GM19452 (cell line): Measurements from ENCODE around the gene SLC17A4.

Experiments
- ATAC-seq: cut with Tn5 transposase; IDR thresholded peaks from one replicate; pipeline ENCODE4 v1.9.1; 2021; ENCODE audit not compliant: unreplicated experiment

SLC17A4 gene

DNA sequence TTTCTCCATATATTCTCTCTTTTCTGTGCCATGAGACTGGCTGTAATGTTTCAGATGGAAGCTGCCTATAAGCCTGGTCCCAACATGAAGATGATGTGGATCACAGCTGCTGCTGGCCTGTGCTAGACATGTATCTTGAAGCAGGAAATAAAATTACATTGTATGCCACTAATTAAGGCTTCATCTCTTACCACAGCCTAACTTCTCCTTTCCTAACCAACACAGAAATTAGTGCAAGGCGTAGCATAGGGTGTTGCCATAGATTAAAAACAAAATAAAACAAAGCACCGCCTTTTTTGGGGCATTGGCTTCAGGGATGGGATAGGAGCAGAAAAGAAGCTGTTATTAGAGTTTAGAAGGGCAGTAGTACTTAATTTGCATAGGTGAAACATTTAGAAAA lies 4.7 kb upstream of the SLC17A4 start:
- no peak for ATAC-seq

DNA sequence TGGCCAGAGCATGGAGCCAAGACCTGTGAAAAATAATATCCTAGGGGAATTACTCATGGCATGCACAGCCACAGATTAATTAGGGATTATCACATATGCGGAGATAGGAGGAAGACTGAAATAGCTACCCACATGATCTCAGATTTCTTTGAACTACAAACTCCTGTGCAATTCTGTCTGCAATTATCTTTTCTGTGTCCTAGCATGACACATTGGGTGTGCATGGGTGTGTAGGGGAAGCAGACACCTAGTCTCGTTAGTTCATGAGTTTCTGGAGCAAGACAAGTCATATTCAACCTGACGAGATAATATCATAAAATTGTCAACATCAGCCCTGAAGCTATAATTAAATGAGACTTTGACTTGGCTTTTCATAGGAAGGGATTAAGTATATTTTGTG lies 3.6 kb upstream of the SLC17A4 start:
- no peak for ATAC-seq

DNA sequence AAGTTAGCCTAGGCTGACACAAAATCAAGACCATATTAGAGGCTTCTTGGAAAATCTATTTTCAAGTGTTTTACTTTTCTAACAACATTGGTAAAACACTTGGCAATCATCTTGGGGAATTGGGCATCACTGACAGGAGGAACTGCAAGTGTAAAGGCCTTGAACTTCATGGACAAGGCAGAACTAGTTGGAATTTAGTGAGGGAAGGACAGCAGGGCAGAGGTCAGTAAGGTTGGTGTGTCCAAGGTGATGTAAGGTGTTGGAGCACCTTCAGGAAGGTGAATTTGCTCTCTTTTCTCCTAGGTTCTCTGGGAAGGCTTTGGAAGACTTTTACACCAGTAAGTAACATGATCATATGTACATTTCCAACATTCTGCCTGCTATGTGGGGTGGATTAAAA lies 1.5 kb upstream of the SLC17A4 start:
- ATAC-seq, result no peak

DNA sequence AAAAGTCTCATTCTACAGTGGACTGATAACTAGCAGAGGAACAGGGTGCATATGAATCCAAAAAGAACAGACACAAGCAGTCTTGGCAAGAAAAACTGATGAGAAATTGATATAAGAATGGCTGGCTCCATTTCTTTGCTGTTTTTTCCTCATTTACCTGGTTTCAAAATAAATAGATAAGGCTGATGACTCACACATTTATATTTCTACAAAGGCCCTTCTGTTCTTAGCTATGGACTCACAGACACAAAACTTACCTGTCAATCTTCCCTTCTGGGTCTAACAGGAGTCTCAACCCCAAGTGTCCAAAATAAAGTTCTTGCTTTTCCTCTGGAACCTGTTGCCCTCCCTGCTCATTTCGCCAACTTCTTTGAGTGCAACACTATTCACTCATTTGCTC lies 941 bp downstream of the SLC17A4 start:
- ATAC-seq, result no peak

DNA sequence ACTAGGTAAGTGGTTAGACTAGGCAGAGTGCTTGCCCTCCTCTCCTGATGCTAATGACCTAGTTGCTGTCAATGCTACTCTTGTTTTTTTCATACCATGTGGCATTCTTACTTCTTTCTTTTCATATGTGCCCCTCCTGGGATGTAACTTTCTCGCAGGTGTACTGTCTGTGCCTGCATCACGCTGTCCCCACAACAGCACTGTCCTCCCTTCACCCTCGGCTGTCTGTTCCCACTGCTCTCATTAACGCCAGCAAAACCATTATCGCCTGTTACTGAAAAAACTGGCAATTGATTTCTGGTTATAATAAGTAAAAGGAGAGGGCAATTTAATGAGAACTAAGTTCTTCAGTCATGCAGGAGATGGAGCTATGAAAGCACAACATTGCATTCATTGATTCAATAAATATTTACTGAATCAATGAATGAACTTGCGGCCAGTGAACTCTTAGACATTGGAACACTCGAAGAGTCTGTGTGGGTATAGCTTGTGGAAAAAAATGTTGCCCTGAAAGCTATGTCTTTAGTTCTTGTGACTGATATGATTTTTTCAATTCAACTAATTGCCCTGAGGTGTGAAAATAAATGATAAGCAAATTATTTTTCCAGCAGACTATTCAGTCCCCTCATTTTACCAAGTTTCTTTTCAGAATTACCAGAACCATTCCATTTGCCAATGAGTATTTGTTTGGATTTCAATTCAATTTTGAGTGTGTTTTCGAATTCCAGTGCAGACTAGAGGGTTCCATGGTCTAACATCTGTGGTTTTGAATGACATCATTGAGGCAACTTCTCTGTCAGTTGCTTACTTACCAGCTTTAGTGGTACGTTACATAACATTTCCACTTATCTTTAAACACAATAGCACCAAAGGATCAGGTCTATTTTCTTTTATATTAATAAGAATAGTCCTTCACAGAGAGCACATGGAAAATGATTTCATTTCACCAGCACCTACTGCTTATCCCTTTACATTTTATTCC lies 2.1 kb downstream of the SLC17A4 start:
- ATAC-seq, result no peak

DNA sequence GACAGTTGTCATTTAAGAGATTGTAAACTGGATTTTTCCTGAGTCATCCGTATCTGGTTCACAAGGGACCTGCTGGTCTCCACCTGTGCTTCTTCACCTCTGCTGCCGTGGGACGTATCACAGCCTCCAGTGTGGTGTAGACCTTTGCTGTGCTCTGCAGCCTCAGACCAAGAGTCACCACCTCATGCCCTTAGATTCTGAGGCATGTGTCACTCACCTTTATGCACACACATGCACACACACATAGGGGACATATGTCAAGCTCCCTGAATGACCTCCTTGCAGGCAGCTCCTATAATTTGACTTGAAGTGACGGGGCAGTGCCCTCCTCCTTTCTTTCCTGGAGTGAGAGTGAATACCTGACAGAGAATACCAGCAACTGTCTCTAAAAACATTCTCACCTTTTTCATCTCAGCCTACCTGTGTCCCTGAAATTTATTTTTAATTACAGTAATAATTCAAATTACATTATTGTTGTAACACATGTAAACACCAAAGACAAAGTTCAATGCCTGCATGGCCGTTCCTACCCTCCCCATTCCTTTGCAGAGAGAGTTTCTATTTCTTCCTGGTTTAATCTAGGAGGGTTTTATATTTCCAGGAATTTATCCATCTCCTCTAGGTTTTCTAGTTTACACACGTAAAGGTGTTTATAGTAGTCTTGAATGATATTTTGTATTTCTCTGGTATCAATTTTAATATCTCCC lies 3.5 kb downstream of the SLC17A4 start:
- ATAC-seq, result no peak

DNA sequence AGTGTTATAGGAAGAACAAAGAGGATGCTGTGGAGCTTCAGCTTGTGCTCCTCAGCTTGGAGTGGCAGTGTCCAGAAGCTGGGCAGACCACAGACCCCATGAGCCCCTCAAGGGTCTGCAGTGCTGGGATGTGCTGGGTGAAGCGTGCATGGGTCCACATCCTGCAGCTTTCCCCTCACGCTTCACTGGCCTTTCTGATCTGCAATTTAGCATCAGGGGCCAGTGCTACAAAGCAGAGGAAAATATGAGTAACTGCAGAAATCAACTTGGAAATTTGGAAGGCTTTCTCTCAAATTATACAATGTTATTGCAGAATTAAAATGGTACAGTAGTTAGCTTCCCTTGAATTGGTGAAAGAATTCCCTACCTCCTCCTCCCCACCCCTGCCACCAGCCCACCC lies 10.1 kb downstream of the SLC17A4 start:
- ATAC-seq, result no peak

DNA sequence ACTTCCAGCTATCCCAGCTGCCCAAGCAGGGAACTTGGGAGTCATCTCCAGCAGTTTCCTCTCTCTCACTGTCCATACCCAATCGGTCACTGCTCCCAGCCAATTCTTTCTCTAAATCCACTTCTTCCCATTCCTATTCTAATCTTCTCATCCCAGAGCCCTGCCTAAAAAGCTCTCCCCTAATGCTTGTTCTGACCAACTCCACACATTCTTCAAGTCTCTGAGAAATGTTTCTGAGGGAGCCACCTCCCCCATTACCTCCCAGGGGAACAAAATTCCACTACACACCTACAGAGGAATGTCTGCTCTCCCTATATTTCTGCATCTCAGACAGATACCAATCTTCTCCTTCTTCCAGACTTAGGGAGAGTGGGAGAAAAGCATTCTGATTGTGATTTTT lies 14.0 kb downstream of the SLC17A4 start:
- ATAC-seq, result no peak

DNA sequence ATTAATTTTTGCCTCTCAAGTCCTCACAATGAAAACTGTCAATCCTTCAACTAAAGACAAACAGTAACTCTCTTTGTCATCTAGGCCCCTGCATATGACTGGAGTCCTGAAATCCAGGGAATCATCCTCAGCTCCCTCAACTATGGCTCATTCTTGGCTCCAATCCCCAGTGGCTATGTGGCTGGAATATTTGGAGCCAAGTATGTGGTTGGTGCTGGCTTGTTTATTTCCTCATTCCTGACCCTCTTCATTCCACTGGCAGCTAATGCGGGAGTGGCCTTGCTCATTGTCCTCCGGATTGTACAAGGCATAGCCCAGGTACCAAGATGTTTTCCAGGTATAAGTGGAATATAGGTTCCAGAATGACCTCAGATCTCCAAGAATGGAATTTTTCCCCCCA lies 15.4 kb downstream of the SLC17A4 start:
- no peak for ATAC-seq

DNA sequence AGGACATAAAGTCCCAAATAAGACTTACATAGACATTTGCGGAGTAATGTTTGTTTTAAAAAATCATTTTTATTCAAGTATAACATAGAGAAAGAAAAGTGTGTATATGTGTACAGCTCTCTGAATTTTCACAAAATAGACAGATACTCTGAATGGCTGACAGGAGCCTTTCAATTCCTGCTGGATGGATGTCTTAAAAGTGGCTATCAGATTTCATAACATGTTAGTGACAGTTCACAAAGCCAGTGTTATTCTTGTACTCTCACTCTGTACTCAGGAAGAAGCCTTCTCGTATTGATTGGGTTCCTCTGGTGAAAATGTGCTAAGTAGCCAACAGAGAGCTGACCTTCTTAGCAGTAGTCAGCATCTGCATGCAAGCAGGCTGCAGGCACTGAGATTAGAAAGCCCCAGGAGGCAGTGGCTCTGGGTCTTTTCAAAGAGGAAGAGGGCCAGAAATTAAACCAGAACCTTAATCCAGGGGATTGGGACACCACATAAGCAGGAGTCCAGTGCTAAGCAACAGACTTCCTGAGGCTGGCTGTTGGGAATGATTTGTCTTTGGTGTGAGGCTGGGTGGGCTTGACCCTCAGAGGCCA lies 19.7 kb downstream of the SLC17A4 start:
- ATAC-seq, result no peak

DNA sequence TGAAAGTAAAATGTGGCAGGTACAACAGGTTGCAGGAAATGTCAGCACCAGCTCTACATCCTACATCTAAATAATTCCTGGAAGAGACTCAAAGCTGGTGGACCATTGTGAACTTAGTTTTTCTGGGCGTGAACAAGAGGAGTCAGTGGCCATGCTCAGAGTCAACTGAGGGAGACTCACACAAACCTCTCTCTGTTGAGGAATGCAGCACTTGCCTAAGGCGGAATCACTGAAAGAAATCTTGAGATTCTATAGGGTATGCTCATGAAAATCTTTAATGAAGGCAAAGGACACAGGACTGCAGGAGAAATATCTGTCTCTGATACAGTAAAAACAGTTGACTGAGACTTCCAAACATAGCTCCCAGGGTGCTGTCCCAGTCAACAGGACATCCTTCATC lies 22.5 kb downstream of the SLC17A4 start:
- ATAC-seq, result no peak

DNA sequence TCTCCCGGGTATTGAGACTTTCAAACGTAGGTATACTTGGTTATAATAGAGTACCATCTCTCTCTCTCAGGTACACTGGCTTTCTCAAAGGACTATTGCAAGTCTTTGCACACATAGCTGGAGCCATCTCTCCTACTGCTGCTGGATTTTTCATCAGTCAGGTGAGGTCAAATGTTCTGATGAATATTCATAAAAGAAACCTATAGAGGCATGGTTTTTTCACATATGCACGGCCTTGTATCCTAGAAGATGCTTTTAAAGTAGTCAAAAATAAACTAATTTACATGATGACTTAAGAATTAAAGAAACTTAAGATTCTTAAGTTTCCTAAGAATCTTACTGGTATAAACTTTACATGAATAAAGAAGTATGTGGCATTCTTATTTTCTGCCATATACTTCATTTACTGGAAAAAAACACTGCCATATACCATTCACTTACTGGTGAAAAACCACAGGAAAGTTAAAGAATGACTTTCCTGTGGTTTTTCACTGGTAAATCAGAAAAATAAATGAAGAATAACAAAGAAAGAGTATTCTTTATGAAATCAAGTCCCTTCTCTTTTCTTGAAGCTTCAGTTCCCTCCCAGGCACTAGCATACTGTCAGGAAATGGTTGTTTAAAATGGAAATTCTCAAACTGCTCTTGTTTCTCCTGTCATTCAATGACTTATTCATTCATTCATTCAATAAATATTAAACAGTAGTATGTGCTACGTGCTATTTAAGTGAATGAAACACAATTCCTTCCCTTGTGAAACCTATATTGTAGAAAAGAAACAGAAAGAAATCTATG lies 23.5 kb downstream of the SLC17A4 start:
- no peak for ATAC-seq

DNA sequence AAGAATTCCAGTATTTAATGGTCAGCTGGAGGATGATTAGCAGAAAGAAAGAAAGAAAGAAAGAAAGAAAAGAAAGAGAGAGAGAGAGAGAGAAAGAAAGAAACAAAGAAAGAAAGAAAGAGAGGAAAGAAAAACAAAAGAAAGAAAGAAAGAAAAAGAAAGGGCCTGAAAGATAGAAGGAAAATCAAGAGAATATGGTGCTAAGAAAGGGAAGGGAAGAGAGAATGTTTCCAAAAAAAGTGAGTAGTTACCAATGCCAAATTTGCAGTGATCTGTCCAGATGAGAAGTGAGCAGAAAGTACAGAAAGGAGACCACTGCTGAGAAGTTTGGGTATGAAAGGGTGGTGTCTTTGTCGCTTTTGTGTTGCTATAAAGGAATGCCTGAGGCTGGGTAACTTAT lies 26.6 kb downstream of the SLC17A4 start:
- ATAC-seq, result no peak

DNA sequence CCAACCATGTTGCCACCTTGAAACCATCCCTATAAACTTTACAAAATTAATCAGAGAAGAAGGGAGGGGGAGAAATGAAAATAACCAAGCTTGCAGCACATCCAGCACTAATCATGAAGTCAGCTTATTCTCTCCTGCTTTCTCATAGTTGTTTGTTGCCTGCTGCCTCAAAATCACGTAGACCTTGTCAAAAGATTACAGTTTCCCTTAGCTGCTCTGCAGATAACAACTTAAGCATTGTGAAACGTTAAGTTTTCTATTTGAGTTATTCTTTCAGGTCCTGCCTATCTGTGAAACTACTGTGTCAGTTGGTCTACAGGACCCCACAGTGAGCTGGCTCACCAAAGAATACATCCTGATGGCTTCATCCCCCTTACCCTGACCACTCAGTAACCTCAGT lies 32.9 kb downstream of the SLC17A4 start:
- no peak for ATAC-seq

DNA sequence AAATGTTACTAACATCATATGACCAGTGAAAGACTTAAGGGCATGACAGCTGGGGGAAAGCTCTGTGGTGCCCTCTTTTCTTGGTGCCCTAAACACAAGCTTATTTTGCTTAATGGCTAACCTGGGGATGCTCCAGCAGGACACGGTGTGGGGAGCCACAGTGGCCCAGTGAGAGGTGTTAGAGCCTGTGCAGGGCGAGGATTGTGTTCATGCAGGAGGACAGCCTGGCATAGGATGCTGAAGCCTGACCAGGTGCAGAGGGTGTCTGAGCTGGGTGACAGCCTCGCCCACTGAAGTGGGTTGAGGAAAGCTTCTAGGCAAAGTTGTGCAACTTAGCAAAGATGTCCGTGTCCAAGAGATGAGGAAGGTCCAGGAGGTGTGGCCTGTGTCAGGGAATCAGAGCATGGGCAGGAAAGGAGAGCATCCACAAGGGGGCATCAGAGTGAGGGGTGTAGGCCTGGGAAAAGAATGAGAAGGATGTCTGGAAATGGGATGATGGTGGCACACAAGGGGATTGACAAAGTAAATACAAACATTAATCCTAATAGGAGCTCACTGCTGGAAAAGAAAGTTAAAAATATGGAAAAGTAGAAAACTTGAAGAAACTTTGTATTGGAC lies 33.9 kb downstream of the SLC17A4 start:
- no peak for ATAC-seq

DNA sequence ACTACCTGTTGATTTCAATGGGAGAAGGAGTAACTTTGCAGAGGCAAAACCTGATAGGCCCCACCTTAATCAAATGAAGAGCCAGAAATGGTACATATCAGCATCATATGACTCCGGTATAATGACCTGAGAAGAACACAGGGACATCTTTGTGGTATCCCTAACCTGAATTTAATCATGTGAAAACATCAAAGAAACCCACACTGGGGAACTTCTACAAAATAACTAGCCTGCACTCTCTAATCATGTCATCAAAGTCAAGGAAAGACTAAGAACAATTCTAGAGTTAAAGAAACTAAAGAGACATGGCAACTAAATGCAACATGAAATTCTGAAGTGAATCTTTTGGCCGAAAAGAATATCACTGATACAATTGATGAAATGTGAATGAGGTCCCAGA lies 34.9 kb downstream of the SLC17A4 start:
- no peak for ATAC-seq

DNA sequence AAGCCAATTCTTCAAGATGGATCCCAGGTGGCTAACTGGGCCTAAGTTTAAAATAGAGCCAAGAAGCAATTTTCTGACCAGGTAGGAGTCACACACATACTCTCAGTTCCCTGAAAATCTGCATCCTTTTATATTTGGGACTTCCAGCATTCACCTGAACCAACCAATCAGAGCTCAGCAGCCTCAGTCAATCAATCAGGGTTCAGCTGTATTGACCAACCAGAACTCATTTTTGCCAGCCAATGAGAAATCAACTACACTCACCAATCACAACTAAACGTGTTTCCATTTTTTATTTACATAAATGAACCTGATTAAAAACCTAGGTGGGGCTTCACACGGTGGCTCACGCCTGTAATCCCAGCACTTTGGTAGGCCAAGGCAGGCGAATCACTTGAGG lies 37.5 kb downstream of the SLC17A4 start:
- no peak for ATAC-seq

DNA sequence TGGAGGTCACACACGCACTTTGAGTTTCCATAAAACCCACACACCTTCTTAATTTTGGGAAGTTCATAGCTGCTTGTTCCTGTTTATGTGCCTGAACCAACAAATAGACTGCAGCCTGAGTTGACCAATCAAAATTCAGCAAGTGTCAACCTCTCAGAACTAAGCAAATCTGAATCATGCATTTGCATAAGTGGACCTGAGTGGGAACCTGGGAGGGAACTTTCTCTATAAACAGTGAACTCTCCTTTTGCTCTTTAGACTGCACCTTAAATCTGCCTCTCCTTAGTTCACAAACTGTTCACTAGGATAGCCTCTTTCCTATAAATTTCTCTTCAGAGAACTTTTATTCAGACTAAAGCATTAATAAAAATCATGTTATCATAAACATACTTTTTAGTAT lies 39.4 kb downstream of the SLC17A4 start:
- ATAC-seq, result no peak

DNA sequence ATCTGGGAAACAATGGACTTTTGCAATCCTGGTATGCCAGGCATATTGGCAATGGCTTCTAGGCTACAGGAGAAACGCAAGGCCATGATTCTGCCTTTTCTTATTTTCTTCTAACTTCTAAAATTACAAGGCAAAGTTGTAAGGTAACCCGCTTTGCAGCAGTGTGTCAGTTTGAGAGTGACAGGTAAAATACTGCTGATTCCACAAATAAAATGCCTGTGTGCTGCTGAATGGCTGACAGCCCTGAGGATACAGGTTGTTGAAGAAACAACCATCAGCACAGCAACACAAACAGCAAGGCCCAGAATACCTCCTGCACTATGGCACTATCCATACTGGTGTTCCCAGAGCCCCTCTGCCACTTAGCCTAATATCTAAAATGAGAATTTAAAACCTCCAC lies 40.2 kb downstream of the SLC17A4 start:
- ATAC-seq, result no peak

DNA sequence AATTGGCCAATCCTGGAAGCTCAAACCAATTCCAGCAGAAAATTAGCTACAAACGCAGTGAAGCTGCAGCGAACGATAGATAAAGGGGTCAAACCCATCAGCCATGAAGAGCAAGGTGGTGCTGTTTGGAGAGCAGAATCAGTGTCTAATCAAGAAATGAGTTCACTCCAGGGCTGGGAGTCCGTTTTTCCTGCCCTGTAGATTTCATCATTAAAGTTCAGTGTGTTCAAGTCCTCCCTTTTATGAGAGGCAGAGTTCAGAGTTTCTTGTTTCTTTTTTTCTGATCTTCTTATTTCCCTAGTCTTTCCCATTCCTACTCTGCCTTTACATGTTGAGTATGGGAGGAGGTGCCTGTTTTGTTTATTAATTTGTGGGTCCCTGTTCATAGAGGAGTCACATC lies 46.9 kb downstream of the SLC17A4 start:
- ATAC-seq, result no peak

DNA sequence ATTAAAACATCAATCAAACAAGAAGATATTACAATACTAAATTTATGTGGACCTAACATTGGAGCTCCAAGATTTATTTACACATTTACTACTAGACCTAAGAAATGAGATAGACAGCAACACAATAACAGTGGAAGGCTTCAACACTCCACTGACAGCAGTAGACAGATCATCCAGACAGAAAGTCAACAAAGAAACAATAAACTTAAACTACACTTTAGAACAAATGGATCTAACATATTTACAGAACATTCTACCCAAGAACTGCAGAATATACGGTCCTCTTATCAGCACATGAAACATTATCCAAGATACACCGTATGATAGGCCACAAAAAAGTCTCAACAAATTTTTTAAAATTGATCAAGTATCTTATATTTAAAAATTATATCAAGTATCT lies 50.3 kb downstream of the SLC17A4 start:
- no peak for ATAC-seq
